ENCODE data around the gene MSTN.

DNA sequence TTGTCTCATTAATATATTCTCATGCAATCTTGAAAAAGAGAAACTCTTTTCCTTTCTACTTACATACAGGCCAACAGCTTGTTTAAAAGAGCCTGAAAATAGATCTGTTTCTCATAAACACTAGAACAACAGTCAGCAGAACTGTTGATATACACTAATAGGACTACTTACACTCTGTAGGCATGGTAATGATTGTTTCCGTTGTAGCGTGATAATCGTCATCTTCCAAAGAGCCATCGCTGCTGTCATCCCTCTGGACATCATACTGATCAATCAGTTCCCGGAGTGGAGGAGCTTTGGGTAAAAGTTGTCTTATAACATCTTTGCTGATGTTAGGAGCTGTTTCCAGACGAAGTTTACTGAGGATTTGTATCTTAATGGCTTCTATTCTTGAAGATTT is 476 bp downstream of the MSTN start:
- TF ChIP-seq, protein P1, sequence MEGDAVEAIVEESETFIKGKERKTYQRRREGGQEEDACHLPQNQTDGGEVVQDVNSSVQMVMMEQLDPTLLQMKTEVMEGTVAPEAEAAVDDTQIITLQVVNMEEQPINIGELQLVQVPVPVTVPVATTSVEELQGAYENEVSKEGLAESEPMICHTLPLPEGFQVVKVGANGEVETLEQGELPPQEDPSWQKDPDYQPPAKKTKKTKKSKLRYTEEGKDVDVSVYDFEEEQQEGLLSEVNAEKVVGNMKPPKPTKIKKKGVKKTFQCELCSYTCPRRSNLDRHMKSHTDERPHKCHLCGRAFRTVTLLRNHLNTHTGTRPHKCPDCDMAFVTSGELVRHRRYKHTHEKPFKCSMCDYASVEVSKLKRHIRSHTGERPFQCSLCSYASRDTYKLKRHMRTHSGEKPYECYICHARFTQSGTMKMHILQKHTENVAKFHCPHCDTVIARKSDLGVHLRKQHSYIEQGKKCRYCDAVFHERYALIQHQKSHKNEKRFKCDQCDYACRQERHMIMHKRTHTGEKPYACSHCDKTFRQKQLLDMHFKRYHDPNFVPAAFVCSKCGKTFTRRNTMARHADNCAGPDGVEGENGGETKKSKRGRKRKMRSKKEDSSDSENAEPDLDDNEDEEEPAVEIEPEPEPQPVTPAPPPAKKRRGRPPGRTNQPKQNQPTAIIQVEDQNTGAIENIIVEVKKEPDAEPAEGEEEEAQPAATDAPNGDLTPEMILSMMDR (conservative IDR thresholded peaks at IDR 0.05; ENCODE audit: low read depth, low read length): no peak
- TF ChIP-seq MAFK (IDR thresholded peaks at IDR 0.05; ENCODE audit: low read depth, low read length) (no peak), RAD21 (IDR thresholded peaks at IDR 0.05; ENCODE audit: low read length) (no peak), CHD1 (IDR thresholded peaks at IDR 0.05; ENCODE audit: low read depth, low read length) (no peak), RCOR1 (IDR thresholded peaks at IDR 0.05; ENCODE audit: insufficient replicate concordance, low read length) (no peak), POLR2A (IDR thresholded peaks at IDR 0.05; ENCODE audit: low read depth, low read length) (no peak), CEBPB (IDR thresholded peaks at IDR 0.05; ENCODE audit: low read depth, low read length) (no peak)
- TF ChIP-seq, protein P2, sequence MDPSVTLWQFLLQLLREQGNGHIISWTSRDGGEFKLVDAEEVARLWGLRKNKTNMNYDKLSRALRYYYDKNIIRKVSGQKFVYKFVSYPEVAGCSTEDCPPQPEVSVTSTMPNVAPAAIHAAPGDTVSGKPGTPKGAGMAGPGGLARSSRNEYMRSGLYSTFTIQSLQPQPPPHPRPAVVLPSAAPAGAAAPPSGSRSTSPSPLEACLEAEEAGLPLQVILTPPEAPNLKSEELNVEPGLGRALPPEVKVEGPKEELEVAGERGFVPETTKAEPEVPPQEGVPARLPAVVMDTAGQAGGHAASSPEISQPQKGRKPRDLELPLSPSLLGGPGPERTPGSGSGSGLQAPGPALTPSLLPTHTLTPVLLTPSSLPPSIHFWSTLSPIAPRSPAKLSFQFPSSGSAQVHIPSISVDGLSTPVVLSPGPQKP (IDR thresholded peaks at IDR 0.05; ENCODE audit: borderline replicate concordance, low read depth, low read length): no peak
- TF ChIP-seq, protein P3, sequence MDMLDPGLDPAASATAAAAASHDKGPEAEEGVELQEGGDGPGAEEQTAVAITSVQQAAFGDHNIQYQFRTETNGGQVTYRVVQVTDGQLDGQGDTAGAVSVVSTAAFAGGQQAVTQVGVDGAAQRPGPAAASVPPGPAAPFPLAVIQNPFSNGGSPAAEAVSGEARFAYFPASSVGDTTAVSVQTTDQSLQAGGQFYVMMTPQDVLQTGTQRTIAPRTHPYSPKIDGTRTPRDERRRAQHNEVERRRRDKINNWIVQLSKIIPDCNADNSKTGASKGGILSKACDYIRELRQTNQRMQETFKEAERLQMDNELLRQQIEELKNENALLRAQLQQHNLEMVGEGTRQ (IDR thresholded peaks at IDR 0.05; ENCODE audit: low read depth, low read length): no peak
